Panc1 (cell line): ENCODE results near the gene ROS1. TPM values are rescaled to one million over a fixed set of nuclear protein-coding genes. Genes with fewer than 3 reads are reported as not detected.
A peak's percentile ranks its signal among the peaks of the same experiment; 100 is the strongest.

Experiments used
- ATAC-seq: fragments of 200-7000 bp; cut with Tn5 transposase; 2 replicates; pipeline ENCODE4 v1.9.1; 2020; ENCODE audit warnings: mild to moderate bottlenecking, moderate library complexity
- BruUV-seq: library from RNA; stranded (reverse); fragments of 400-500 nt; replicated peaks from 2 replicates; lab custom pipeline; 2021; lab: Mats Ljungman, UMichigan
- CTCF ChIA-PET: fragments of 300-600 bp; sonication (Branson Sonifier 250); formaldehyde crosslinking; loops from one replicate; lab custom pipeline; 2022; ENCODE audit warnings: antibody characterized with exemption; lab: Charles Lee
- POLR2A ChIA-PET: fragments of 300-600 bp; sonication (Branson Sonifier 250); formaldehyde crosslinking; loops from one replicate; lab custom pipeline; 2022; ENCODE audit warnings: antibody characterized with exemption; lab: Charles Lee
- DNase-seq: peaks from one replicate; pipeline ENCODE4 v3.0.0-alpha.2; 2010; ENCODE audit warnings: low read depth, low spot score
- H3K27ac ChIP-seq: 2 replicates; pipeline ENCODE4 v1.5.1; 2011; ENCODE audit warnings: mild to moderate bottlenecking, low read length, inconsistent platforms
- H3K27me3 ChIP-seq: fragments of 200-500 bp; sonication (Bioruptor generic); 2 replicates; pipeline ENCODE4 v1.6.0; 2014; ENCODE audit warnings: low read length, inconsistent platforms; ENCODE audit not compliant: control insufficient read depth, insufficient read depth
- H3K36me3 ChIP-seq: fragments of 200-500 bp; sonication (Bioruptor generic); 2 replicates; pipeline ENCODE4 v1.5.1; 2014; ENCODE audit warnings: inconsistent platforms, mild to moderate bottlenecking, low read length, moderate library complexity; ENCODE audit not compliant: control insufficient read depth, insufficient read depth
- H3K4me1 ChIP-seq: 2 replicates; pipeline ENCODE4 v1.5.1; 2011; ENCODE audit warnings: inconsistent platforms, mild to moderate bottlenecking, low read length, moderate library complexity; ENCODE audit not compliant: control insufficient read depth, insufficient read depth
- H3K4me3 ChIP-seq, 2 experiments: 2 replicates each; pipeline ENCODE4 v1.5.1; 2011 to 2012; ENCODE audit warnings: low read depth in 2 of 2, low read length in 2 of 2, mild to moderate bottlenecking in 2 of 2, inconsistent platforms in 1 of 2, moderate library complexity in 1 of 2
- H3K9me3 ChIP-seq: fragments of 200-500 bp; sonication (Bioruptor generic); 2 replicates; pipeline ENCODE4 v1.5.1; 2014; ENCODE audit warnings: low read depth, mild to moderate bottlenecking, inconsistent platforms, low read length, moderate library complexity; ENCODE audit not compliant: control insufficient read depth, insufficient read depth
- CTCF ChIP-seq: fragments of 450-650 bp; IDR thresholded peaks from 2 replicates; pipeline ENCODE4 v1.5.1; 2017; ENCODE audit warnings: mild to moderate bottlenecking
- POLR2AphosphoS5 ChIP-seq: IDR thresholded peaks from 2 replicates; pipeline ENCODE4 v1.6.1; 2012; ENCODE audit warnings: mild to moderate bottlenecking, low read depth, low read length, moderate library complexity
- REST ChIP-seq, 2 experiments: IDR thresholded peaks; 2 replicates each; pipeline ENCODE4 v1.6.1; 2011 to 2012; ENCODE audit warnings: low read depth in 2 of 2, control low read depth in 1 of 2, low read length in 1 of 2, mild to moderate bottlenecking in 1 of 2, moderate library complexity in 1 of 2; ENCODE audit not compliant: insufficient read depth in 1 of 2
- SIN3A ChIP-seq: IDR thresholded peaks from 2 replicates; pipeline ENCODE4 v1.6.1; 2012; ENCODE audit warnings: low read depth, mild to moderate bottlenecking, low read length, moderate library complexity, borderline replicate concordance; ENCODE audit not compliant: insufficient read depth
- TCF7L2 ChIP-seq: IDR thresholded peaks from 2 replicates; pipeline ENCODE4 v1.6.1; 2011; ENCODE audit warnings: mild to moderate bottlenecking, low read depth, low read length, inconsistent platforms
- in situ Hi-C: cut with HindIII; loops from 2 replicates; pipeline ENCODE4 v1.10.0; 2016; ENCODE audit warnings: low sequenced_read_pairs, low pct_unique_long_range_greater_than_20kb
- intact Hi-C: fragments of 100-400 bp; cut with micrococcal nuclease; formaldehyde crosslinking; loops from one replicate; pipeline ENCODE4 v1.10.0; 2022; ENCODE audit not compliant: unreplicated experiment
- total RNA-seq: library from RNA; stranded (reverse); gene quantifications from one replicate; pipeline ENCODE4 v1.2.1, GENCODE V29; 2021; ENCODE audit not compliant: unreplicated experiment

The ROS1 gene
- total RNA-seq, 1 experiment from 2014 or later = 0.10 TPM

GRCh38 chr6:117326396-117326795 is 99.3 kb downstream of the ROS1 start:
- H3K4me3 ChIP-seq = no peak overlapping the region
- TF ChIP-seq SIN3A = no peak
- TF ChIP-seq REST (IDR thresholded peaks at IDR 0.05; ENCODE audit: insufficient read depth in 1 of 2, low read depth in 2 of 2, low read length in 1 of 2) = no peak
- TF ChIP-seq TCF7L2 = no peak
- no peak for TF ChIP-seq CTCF
- no peak for TF ChIP-seq POLR2AphosphoS5
- DNase-seq (no peak), ATAC-seq (no peak)
- no TSS peak for BruUV-seq
- H3K36me3 ChIP-seq = no peaks in the 10 kb centered on the region
- ChIA-PET CTCF (no interaction called here), POLR2A (no interaction called here)
- no peaks in the 10 kb centered on the region for H3K27me3 ChIP-seq
- H3K27ac ChIP-seq = no peak overlapping the region
- H3K4me1 ChIP-seq = no peaks in the 10 kb centered on the region
- intact Hi-C loops (no loop called here), in situ Hi-C loops (no loop called here)
- no peaks in the 10 kb centered on the region for H3K9me3 ChIP-seq

GRCh38 chr6:117317261-117317660 is 108.5 kb downstream of the ROS1 start:
- CTCF ChIA-PET = no interaction called here
- ATAC-seq = peak; percentile 72; the same call in 1 of the 2 replicates

More at GRCh38 chr6:117317261-117317660, 108.5 kb downstream of the ROS1 start:
- Histone ChIP-seq H3K27me3 (peaks cover 2% of the 10 kb centered on the region; the same call in 1 of the 2 replicates), H3K4me1 (no peaks in the 10 kb centered on the region), H3K36me3 (no peaks in the 10 kb centered on the region), H3K9me3 (no peaks in the 10 kb centered on the region), H3K4me3 (no peak overlapping the region), H3K27ac (no peak overlapping the region)
- TF ChIP-seq TCF7L2 (no peak), CTCF (peak; percentile 68), POLR2AphosphoS5 (no peak)
- in situ Hi-C loops (no loop called here), intact Hi-C loops (loop anchor here (2.0 to 5.0 kb wide), 2 partner anchors 344 to 440 kb away; partner anchors contain the start of gene RFX6)
- no TSS peak for BruUV-seq
- DNase-seq = peak; percentile 20
- POLR2A ChIA-PET = no interaction called here
